ENCODE data around the gene SYN1. TPM values are rescaled to one million over a fixed set of nuclear protein-coding genes. Genes with fewer than 3 reads are reported as not detected.

SYN1 gene
- total RNA-seq, 3 donors from 2014 or later: 0.78 to 4.1 (median 1.6) TPM

DNA sequence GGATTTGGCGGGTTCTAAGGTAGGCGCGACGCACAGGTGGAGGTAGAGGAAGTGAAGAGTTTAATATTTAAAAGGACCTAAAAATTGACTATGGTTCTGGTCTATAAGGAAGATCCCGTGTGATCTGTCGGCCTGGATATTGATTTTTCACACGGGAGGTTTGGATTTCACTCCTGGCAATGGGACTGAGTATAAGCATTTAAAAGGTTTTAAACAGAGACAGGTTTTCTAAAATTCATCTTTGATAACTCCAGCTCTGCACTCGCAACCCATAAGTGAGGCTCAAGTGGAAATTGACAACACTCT is 39.7 kb upstream of the SYN1 start:
- ATAC-seq (no peak), DNase-seq (no peak)
- no peaks in the 10 kb centered on the region for H3K36me3 ChIP-seq (ENCODE audit: low read depth)
- H3K9me3 ChIP-seq: no peaks in the 10 kb centered on the region
- peak overlapping the region; percentile 17 for H3K4me3 ChIP-seq
- H3K4me1 ChIP-seq (ENCODE audit: low read depth): no peaks in the 10 kb centered on the region
- intact Hi-C loops (cut with DNase I, micrococcal nuclease): no loop called here
- TF ChIP-seq, protein P1, sequence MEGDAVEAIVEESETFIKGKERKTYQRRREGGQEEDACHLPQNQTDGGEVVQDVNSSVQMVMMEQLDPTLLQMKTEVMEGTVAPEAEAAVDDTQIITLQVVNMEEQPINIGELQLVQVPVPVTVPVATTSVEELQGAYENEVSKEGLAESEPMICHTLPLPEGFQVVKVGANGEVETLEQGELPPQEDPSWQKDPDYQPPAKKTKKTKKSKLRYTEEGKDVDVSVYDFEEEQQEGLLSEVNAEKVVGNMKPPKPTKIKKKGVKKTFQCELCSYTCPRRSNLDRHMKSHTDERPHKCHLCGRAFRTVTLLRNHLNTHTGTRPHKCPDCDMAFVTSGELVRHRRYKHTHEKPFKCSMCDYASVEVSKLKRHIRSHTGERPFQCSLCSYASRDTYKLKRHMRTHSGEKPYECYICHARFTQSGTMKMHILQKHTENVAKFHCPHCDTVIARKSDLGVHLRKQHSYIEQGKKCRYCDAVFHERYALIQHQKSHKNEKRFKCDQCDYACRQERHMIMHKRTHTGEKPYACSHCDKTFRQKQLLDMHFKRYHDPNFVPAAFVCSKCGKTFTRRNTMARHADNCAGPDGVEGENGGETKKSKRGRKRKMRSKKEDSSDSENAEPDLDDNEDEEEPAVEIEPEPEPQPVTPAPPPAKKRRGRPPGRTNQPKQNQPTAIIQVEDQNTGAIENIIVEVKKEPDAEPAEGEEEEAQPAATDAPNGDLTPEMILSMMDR (IDR thresholded peaks at IDR 0.05): no peak

DNA sequence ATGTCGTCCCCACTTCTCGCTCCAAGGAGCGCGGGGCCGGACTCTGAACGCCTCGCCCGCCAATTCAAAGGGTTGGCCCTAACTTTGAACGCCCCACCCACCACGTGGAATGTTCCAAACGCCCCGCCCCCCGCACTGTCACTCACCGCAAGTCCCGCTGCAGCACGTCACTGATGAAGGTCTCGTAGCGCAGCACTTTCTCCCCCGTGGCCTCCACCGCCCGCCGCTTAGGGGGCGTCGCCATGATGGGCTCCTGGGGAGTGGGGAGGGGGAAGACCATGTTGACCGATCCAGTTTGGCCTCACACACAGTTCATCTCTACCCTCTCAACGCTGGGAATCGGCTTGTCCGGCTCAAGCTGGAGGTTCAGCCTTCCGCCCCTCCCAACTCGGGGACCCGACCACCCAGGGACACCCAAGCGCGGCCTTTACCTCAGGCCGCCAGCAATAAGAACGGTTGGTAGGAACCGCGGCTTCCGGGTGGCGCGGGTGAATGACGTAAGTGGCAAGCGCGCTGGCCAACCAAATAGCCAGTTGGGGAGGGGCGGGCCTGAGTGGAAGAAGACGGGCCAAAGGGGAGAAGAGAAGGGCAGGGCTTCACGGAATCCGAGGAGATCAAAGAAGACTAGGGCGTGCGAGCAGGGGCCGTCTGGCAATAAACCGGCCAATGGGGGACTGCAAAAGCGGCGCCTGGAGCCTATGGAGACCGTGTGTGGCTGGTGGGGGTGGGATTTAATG is 39.2 kb upstream of the SYN1 start, which contains the start of gene UXT:
Gene UXT, minus strand, starts transcription at position 497 of the 737 bp plus-strand sequence. Its CDS starts 253 bp downstream, at position 244.
- H3K4me3 ChIP-seq: peak within 1 kb of the TSS; percentile 17
- peak; percentile 94 to 96 (median 95) for DNase-seq
- no peaks in the 10 kb centered on the region for H3K9me3 ChIP-seq
- ATAC-seq: peak; percentile 95
- no peaks in the 10 kb centered on the region for H3K4me1 ChIP-seq (ENCODE audit: low read depth)
- TF ChIP-seq, protein P1 (IDR thresholded peaks at IDR 0.05): no peak
- intact Hi-C loops (cut with DNase I, micrococcal nuclease): no loop called here
- no peaks in the 10 kb centered on the region for H3K36me3 ChIP-seq (ENCODE audit: low read depth)

- H3K4me1 ChIP-seq (ENCODE audit: low read depth): no peaks in the 10 kb centered on the region
- intact Hi-C loops (cut with DNase I, micrococcal nuclease): no loop called here
- DNase-seq (no peak), ATAC-seq (no peak)
- TF ChIP-seq, protein P1 (IDR thresholded peaks at IDR 0.05): no peak
- no peak overlapping the region for H3K4me3 ChIP-seq
- H3K36me3 ChIP-seq (ENCODE audit: low read depth): no peaks in the 10 kb centered on the region
- H3K9me3 ChIP-seq: no peaks in the 10 kb centered on the region
These were observed 38.6 kb upstream of the SYN1 start for GRCh38 chrX:47658301-47658683.

DNA sequence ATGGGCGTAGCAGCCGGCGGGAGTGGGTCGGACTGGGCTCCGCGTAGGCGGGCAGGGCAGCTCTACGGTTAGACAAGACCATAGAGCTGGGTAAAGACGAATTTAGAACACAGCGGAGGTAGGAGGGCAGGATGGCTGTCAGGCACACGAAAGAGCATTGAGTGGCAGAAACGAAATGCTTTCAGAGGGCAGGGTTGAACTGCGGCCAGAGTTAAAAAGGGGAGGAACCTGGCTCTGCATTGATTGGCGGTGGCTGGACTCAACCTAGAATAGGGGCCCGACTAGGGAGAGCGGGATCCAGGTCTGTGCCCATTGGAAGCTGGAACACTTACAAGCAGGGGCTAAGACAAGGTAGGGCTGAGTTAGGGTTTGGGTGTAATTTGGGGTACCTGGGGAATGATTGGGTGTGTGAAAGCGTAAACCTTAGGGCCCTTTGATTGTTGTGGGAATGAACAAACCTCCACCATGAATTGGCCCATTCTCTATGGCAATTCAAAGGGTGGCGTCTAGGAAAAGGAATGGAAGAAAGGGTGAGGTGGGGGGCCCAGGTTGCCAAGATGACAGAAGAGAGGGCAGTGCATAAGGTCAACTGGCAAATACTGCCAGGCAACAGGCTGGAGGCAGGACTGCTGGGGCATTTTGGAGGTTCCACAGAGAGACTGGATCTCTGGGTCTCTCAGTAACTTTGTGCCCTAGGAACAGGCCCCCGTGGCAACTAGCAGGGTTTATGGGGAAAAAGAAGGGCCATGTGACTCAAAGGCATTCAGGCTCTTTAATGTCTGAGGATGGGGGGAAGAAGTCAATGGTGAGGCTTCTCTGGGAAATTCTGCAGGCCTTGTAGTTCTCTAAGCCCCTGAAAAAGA is 31.6 kb upstream of the SYN1 start:
- Histone ChIP-seq H3K36me3 (ENCODE audit: low read depth) (no peaks in the 10 kb centered on the region), H3K9me3 (no peaks in the 10 kb centered on the region), H3K4me1 (ENCODE audit: low read depth) (no peaks in the 10 kb centered on the region), H3K4me3 (peak overlapping the region; percentile 30)
- TF ChIP-seq, protein P1 (IDR thresholded peaks at IDR 0.05): no peak
- DNase-seq (no peak), ATAC-seq (peak; percentile 21)
- intact Hi-C loops (cut with DNase I, micrococcal nuclease): no loop called here

- H3K36me3 ChIP-seq (ENCODE audit: low read depth): no peaks in the 10 kb centered on the region
- TF ChIP-seq, protein P1 (IDR thresholded peaks at IDR 0.05): no peak
These were observed 30.7 kb upstream of the SYN1 start, which contains the start of gene ELK1 for GRCh38 chrX:47650164-47651042. ELK1 (minus strand) TSS chrX:47650563; CDS start chrX:47641441, 9,122 bp downstream.

More at GRCh38 chrX:47650164-47651042, 30.7 kb upstream of the SYN1 start, which contains the start of gene ELK1:
- Histone ChIP-seq H3K9me3 (no peaks in the 10 kb centered on the region), H3K4me1 (ENCODE audit: low read depth) (no peaks in the 10 kb centered on the region), H3K4me3 (peak within 1 kb of the TSS; percentile 30)
- intact Hi-C loops (cut with DNase I, micrococcal nuclease): no loop called here
- peak; percentile 94 for ATAC-seq
- DNase-seq: peak; percentile 89 to 96 (median 91)

All from mucosa of descending colon (tissue), 3 donors.